GM12892 (cell line): Measurements from ENCODE around the gene SEPTIN14.

Experiments used
- POLR2A ChIP-seq: IDR thresholded peaks from 2 replicates; pipeline ENCODE4 v1.6.1; 2011; ENCODE audit warnings: low read depth, low read length, control low read depth
- POLR2AphosphoS5 ChIP-seq: IDR thresholded peaks from 2 replicates; pipeline ENCODE4 v1.6.1; 2011; ENCODE audit warnings: low read depth, low read length, control low read depth
- TAF1 ChIP-seq: IDR thresholded peaks from 2 replicates; pipeline ENCODE4 v1.6.1; 2011; ENCODE audit warnings: low read depth, mild to moderate bottlenecking, control low read depth, low read length, borderline replicate concordance

DNA sequence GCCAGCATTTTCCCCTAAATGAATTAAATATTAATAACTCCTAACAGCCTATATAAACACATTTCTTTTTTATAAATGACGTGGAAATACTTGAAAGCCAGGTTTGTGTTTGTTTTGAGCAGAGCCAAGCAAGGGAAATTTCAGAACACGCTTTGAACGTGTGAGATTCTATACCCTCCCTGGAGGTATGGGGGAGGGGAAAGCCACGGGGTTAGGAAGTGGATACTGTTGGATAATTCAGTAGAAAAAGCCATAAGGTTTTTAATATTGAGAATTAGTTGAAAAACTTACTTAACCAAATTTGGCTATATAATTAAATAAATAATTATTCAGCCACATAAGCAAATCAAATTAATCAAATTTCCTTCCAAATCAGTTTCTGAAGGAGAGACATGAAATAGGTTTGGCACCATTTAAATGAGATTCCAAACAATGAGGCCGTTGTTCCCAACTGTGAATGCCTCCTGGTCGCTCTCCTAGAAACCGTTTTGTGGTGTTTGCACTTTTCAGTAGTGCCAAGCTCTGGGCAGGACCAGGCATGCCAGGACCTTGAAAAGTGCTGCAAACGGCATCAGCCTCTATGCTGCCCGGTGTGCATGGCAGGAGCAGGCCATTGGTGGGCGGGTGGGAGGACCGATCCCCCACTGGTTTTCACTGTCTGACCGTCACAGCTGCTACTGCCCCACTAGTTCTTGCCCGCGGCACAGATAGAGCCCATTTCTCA lies 88.1 kb downstream of the SEPTIN14 start:
- TF ChIP-seq POLR2A (no peak), POLR2AphosphoS5 (no peak), TAF1 (no peak)
